Esophagus squamous epithelium (tissue), 5 donors: ENCODE results near the gene FOCAD. TPM values are rescaled to one million over a fixed set of nuclear protein-coding genes. Genes with fewer than 3 reads are reported as not detected.

Source experiments
- DNase-seq: peaks from one replicate; lab custom pipeline; 2025; lab: John Stamatoyannopoulos, UW
- H3K27ac ChIP-seq, 4 donors: fragments of 200-600 bp; sonication (generic); one replicate each; pipeline ENCODE4 v1.5.1; 2016 to 2019; ENCODE audit warnings: mild to moderate bottlenecking in 1 of 4
- H3K27me3 ChIP-seq, 4 donors: fragments of 200-600 bp; sonication (generic); 1 replicate in 3 of 4; 2 replicates in 1 of 4; pipeline versions ENCODE4 v1.5.1 to v1.6.0; 2017 to 2021; ENCODE audit warnings: antibody characterized with exemption in 1 of 4
- H3K36me3 ChIP-seq, 3 donors: fragments of 200-600 bp; sonication (generic); one replicate each; pipeline ENCODE4 v1.5.1; 2016 to 2019
- H3K4me1 ChIP-seq, 3 donors: fragments of 200-600 bp; sonication (generic); one replicate each; pipeline ENCODE4 v1.5.1; 2017 to 2019
- H3K4me3 ChIP-seq, 4 donors: fragments of 200-600 bp; sonication (generic); 1 replicate in 3 of 4; 2 replicates in 1 of 4; pipeline ENCODE4 v1.5.1; 2016 to 2019; ENCODE audit warnings: mild to moderate bottlenecking in 2 of 4, moderate library complexity in 1 of 4
- H3K9me3 ChIP-seq, 3 donors: fragments of 200-600 bp; sonication (generic); one replicate each; pipeline ENCODE4 v1.5.1; 2016 to 2019
- CTCF ChIP-seq, 6 experiments: fragments of 450-650 bp in 4 of 6; fragments of 200-600 bp in 2 of 6; sonication (generic) in 2 of 6; IDR thresholded peaks; one replicate each; pipeline ENCODE4 v1.5.1; 2016 to 2019; ENCODE audit warnings: antibody characterized with exemption in 6 of 6, mild to moderate bottlenecking in 4 of 6, moderate library complexity in 4 of 6
- POLR2A ChIP-seq, 4 donors: fragments of 450-650 bp; IDR thresholded peaks; one replicate each; pipeline ENCODE4 v1.6.1; 2017; ENCODE audit warnings: antibody characterized with exemption in 4 of 4, mild to moderate bottlenecking in 4 of 4, moderate library complexity in 3 of 4
- WGBS, 2 donors: methylation state at CpG; one replicate each; pipeline ENCODE4 v1.1.5; 2018; 5-methylcytosine and 5-hydroxymethylcytosine counted together
- intact Hi-C: fragments of 100-400 bp; cut with DNase I; formaldehyde crosslinking; loops from one replicate; pipeline ENCODE4 v1.15.0; 2022
- small RNA-seq, 4 donors: library from RNA; depleted of rRNA; stranded (forward); fragments of <200 nt; gene quantifications; one replicate each; pipeline ENCODE3, GENCODE V24; 2016
- total RNA-seq, 4 donors: library from RNA; depleted of rRNA; stranded (reverse); fragments of >200 nt; gene quantifications; one replicate each; pipeline ENCODE4 v1.1.0, GENCODE V29; 2016
- donor health status: DM: yes; HTN: yes; CAD: no.

The FOCAD gene
- total RNA-seq, 4 donors from 2014 or later, result 20.7 to 34.9 (median 25.5) TPM

- Histone ChIP-seq H3K4me3 (no peak overlapping the region), H3K27ac (no peak overlapping the region), H3K36me3 (no peaks in the 10 kb centered on the region), H3K9me3 (no peaks in the 10 kb centered on the region), H3K4me1 (no peaks in the 10 kb centered on the region), H3K27me3 (no peaks in the 10 kb centered on the region)
- intact Hi-C loops, result no loop called here
- 59 to 70% methylated on average over 3 of the region's 3 CpGs for WGBS, 2 donors
- no peak for TF ChIP-seq POLR2A (IDR thresholded peaks at IDR 0.05)
- TF ChIP-seq CTCF (IDR thresholded peaks at IDR 0.05), result no peak
- no peak for DNase-seq
These were observed 359.8 kb downstream of the FOCAD start for GRCh38 chr9:21043841-21044240.

Small RNAs within 50 kb of the gene (small RNA-seq; reads per million reads assigned to genes)
- 0 to 0.14 (median 0.08) reads per million in 4 donors for gene MIR491
- gene SNORA30B, result 0 to 0.44 (median 0) reads per million in 4 donors

Other genes starting within 250 kb of the FOCAD start
- gene MLLT3, start 61.8 kb upstream of the FOCAD start, total RNA-seq, result 10 to 100 TPM in 1 of 4 donors, 1 to 10 TPM in 3; 8.2 to 21.5 (median 8.6) TPM